RWPE2 (cell line): ENCODE data around the gene ZNF362.

Experiments
- ATAC-seq: fragments of 200-7000 bp; cut with Tn5 transposase; 3 replicates; pipeline ENCODE4 v1.9.1; 2021; ENCODE audit warnings: low read depth
- DNase-seq: peaks from one replicate; pipeline ENCODE4 v3.0.0-alpha.2; 2020; ENCODE audit warnings: low spot score
- H3K27ac ChIP-seq: fragments of 450-650 bp; 2 replicates; pipeline ENCODE4 v1.5.1; 2017; ENCODE audit warnings: mild to moderate bottlenecking; ENCODE audit not compliant: poor library complexity, severe bottlenecking
- H3K27me3 ChIP-seq: fragments of 250-450 bp; sonication (Bioruptor Pico); 2 replicates; pipeline ENCODE4 v1.5.1; 2021; ENCODE audit warnings: mild to moderate bottlenecking, moderate library complexity; ENCODE audit not compliant: insufficient read depth, poor library complexity, severe bottlenecking
- H3K36me3 ChIP-seq: fragments of 250-450 bp; sonication (Bioruptor Pico); 2 replicates; pipeline ENCODE4 v1.5.1; 2020; ENCODE audit warnings: low read depth, mild to moderate bottlenecking, moderate library complexity
- H3K4me1 ChIP-seq: fragments of 250-450 bp; sonication (Bioruptor Pico); 2 replicates; pipeline ENCODE4 v1.5.1; 2021; ENCODE audit warnings: mild to moderate bottlenecking, moderate library complexity; ENCODE audit not compliant: insufficient read depth, poor library complexity, severe bottlenecking
- H3K4me3 ChIP-seq: fragments of 250-450 bp; sonication (Bioruptor Pico); 2 replicates; pipeline ENCODE4 v1.5.1; 2021; ENCODE audit warnings: mild to moderate bottlenecking, moderate library complexity; ENCODE audit not compliant: severe bottlenecking
- H3K9me3 ChIP-seq: fragments of 250-450 bp; sonication (Bioruptor Pico); 2 replicates; pipeline ENCODE4 v1.5.1; 2021; ENCODE audit warnings: mild to moderate bottlenecking, moderate library complexity; ENCODE audit not compliant: severe bottlenecking
- TF ChIP-seq, protein P1 (sequence below): fragments of 450-650 bp; IDR thresholded peaks from one replicate; pipeline ENCODE4 v1.5.1; 2017; ENCODE audit warnings: mild to moderate bottlenecking, moderate library complexity; ENCODE audit not compliant: poor library complexity, severe bottlenecking

ZNF362 gene

DNA sequence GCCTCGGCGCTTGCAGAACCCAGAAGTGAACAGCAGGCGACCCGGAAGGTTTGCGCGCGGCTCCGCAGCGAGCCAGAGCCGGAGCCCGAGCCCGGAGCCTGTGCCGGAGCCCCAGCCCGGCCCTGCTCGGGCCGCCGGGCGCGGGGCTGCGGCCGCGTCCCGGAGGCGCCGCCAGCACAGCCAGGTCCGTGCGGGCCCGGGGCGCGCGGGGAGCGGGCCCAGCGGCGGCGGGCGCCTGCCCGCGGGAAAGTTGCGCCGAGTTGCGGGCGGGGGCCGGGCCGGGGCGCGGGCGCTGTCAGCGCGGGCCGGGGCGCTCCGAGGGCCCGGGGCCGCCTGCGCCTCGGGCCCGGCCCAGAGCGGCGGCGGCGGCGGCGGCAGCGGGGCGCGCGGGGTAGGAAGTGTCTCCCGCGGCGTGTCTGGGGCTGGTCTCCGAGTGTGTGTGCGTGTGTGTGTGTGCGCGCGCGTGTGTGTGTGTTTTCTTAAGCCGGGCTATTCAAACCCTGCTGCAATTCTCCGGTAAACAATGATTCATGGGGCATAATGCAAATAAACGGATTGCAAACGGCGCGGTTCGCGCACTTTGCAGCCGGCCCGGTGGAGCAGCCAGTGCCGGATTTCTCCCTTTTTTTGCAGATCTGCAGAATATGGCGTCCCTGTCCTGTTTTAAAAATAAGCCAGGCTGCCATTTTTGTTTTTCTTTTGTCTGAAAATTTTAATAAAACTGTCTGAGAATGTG is at the start of gene ZNF362:
Gene ZNF362, plus strand, starts transcription at position 22 of the 736 bp plus-strand sequence. CDS start 14,083 bp downstream, outside the sequence.
- ATAC-seq (peak; percentile 55), DNase-seq (no peak)
- peak within 1 kb of the TSS; percentile 43 for H3K4me3 ChIP-seq
- TF ChIP-seq, protein P1, sequence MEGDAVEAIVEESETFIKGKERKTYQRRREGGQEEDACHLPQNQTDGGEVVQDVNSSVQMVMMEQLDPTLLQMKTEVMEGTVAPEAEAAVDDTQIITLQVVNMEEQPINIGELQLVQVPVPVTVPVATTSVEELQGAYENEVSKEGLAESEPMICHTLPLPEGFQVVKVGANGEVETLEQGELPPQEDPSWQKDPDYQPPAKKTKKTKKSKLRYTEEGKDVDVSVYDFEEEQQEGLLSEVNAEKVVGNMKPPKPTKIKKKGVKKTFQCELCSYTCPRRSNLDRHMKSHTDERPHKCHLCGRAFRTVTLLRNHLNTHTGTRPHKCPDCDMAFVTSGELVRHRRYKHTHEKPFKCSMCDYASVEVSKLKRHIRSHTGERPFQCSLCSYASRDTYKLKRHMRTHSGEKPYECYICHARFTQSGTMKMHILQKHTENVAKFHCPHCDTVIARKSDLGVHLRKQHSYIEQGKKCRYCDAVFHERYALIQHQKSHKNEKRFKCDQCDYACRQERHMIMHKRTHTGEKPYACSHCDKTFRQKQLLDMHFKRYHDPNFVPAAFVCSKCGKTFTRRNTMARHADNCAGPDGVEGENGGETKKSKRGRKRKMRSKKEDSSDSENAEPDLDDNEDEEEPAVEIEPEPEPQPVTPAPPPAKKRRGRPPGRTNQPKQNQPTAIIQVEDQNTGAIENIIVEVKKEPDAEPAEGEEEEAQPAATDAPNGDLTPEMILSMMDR: no peak
- no peaks in the 10 kb centered on the region; the same call in 1 of the 2 replicates for H3K36me3 ChIP-seq
- no peaks in the 10 kb centered on the region for H3K9me3 ChIP-seq
- H3K4me1 ChIP-seq: no peaks in the 10 kb centered on the region
- peak within 1 kb of the TSS; percentile 83 for H3K27ac ChIP-seq
- no peaks in the 10 kb centered on the region for H3K27me3 ChIP-seq

GRCh38 chr1:33211972-33212371 is 44.3 kb upstream of the ZNF362 start:
- H3K36me3 ChIP-seq: no peaks in the 10 kb centered on the region
- no peaks in the 10 kb centered on the region for H3K4me1 ChIP-seq
- no peak for DNase-seq
- H3K4me3 ChIP-seq: no peak overlapping the region
- no peaks in the 10 kb centered on the region for H3K27me3 ChIP-seq
- H3K9me3 ChIP-seq: no peaks in the 10 kb centered on the region
- no peak for ATAC-seq
- TF ChIP-seq, protein P1: no peak
- H3K27ac ChIP-seq: no peak overlapping the region

GRCh38 chr1:33219886-33220661 is 36.2 kb upstream of the ZNF362 start:
- peak; percentile 90 for DNase-seq
- TF ChIP-seq, protein P1: no peak
- H3K36me3 ChIP-seq: no peaks in the 10 kb centered on the region
- no peaks in the 10 kb centered on the region for H3K27me3 ChIP-seq
- peak; percentile 56 for ATAC-seq
- peaks cover 3% of the 10 kb centered on the region for H3K9me3 ChIP-seq
- no peak overlapping the region for H3K4me3 ChIP-seq
- H3K4me1 ChIP-seq: peaks cover 38% of the 10 kb centered on the region
- H3K27ac ChIP-seq: peak overlapping the region; percentile 99

DNA sequence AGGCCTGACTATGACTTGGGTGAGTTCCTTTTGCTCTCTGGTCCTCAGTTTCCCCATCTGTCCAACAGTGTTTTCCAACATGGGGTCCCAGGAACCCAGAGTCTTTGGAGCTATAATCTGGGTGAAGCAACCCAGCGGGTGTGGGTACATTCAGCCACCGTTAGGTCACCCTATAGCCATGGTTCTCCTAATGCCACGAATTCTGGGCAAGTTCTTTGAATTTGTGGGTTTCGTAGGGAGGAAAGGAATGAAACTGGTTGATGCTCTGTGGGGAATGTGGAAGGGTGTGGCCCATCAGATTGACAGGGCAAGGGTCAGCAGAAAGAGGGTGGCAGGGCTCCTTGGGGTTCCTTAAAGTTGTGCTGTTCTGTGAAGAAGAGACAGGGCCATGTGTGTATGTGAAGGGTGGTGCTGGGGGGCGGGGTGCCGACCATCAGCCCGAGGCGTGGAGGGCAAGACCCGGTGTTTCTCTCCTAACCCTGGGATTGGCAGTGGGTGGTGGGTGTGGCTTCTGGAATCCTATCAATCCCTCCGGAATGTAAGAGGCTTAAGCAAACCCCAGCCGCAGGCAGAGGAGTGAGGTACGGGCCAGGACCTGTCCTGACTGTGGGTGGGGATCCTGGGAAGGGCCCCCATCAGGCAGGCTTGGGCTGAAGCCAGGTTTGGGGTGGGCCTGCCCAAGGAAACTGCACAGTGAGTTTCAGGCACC is 35.5 kb upstream of the ZNF362 start:
- Histone ChIP-seq H3K27me3 (no peaks in the 10 kb centered on the region), H3K4me1 (peaks cover 38% of the 10 kb centered on the region), H3K9me3 (peaks cover 3% of the 10 kb centered on the region), H3K4me3 (no peak overlapping the region), H3K36me3 (no peaks in the 10 kb centered on the region), H3K27ac (peak overlapping the region; percentile 99)
- TF ChIP-seq, protein P1: no peak
- peak; percentile 82 for ATAC-seq
- peak; percentile 99 for DNase-seq
